ENCODE data around the gene FOLR3.

DNA sequence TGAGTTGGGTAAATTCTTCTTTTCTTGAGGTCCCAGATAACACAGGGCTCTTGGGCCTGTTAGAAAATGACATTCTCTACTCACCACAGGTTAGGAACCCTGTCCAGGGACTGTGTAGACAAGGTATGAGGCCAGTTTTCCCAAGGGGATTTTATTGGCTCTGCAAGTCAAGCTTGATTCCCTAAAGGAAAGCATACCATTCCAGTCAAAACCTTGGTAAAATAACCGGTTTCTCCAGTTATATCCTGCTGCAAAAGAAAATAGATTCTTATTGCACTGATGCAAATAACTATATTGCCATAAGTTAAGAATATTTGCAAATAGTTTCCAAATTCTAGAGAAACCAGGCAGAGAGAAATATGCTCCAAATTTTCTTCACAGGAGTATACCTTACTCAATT lies 9.6 kb upstream of the FOLR3 start:
- TF ChIP-seq, protein P1, sequence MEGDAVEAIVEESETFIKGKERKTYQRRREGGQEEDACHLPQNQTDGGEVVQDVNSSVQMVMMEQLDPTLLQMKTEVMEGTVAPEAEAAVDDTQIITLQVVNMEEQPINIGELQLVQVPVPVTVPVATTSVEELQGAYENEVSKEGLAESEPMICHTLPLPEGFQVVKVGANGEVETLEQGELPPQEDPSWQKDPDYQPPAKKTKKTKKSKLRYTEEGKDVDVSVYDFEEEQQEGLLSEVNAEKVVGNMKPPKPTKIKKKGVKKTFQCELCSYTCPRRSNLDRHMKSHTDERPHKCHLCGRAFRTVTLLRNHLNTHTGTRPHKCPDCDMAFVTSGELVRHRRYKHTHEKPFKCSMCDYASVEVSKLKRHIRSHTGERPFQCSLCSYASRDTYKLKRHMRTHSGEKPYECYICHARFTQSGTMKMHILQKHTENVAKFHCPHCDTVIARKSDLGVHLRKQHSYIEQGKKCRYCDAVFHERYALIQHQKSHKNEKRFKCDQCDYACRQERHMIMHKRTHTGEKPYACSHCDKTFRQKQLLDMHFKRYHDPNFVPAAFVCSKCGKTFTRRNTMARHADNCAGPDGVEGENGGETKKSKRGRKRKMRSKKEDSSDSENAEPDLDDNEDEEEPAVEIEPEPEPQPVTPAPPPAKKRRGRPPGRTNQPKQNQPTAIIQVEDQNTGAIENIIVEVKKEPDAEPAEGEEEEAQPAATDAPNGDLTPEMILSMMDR (tag by site-specific recombination; IDR thresholded peaks at IDR 0.05): no peak
- TF ChIP-seq ZNF76 (tag by site-specific recombination; IDR thresholded peaks at IDR 0.05; ENCODE audit: borderline replicate concordance, low read depth) (no peak), ZBTB21 (tag by site-specific recombination; IDR thresholded peaks at IDR 0.05) (no peak), ZNF239 (tag by site-specific recombination; IDR thresholded peaks at IDR 0.05) (no peak), ZBTB7A (tag by site-specific recombination; IDR thresholded peaks at IDR 0.05; ENCODE audit: low read depth) (no peak), RBAK (tag by site-specific recombination; IDR thresholded peaks at IDR 0.05) (no peak), ZNF670 (tag by site-specific recombination; IDR thresholded peaks at IDR 0.05; ENCODE audit: low read depth) (no peak)
- TF ChIP-seq, protein P2, sequence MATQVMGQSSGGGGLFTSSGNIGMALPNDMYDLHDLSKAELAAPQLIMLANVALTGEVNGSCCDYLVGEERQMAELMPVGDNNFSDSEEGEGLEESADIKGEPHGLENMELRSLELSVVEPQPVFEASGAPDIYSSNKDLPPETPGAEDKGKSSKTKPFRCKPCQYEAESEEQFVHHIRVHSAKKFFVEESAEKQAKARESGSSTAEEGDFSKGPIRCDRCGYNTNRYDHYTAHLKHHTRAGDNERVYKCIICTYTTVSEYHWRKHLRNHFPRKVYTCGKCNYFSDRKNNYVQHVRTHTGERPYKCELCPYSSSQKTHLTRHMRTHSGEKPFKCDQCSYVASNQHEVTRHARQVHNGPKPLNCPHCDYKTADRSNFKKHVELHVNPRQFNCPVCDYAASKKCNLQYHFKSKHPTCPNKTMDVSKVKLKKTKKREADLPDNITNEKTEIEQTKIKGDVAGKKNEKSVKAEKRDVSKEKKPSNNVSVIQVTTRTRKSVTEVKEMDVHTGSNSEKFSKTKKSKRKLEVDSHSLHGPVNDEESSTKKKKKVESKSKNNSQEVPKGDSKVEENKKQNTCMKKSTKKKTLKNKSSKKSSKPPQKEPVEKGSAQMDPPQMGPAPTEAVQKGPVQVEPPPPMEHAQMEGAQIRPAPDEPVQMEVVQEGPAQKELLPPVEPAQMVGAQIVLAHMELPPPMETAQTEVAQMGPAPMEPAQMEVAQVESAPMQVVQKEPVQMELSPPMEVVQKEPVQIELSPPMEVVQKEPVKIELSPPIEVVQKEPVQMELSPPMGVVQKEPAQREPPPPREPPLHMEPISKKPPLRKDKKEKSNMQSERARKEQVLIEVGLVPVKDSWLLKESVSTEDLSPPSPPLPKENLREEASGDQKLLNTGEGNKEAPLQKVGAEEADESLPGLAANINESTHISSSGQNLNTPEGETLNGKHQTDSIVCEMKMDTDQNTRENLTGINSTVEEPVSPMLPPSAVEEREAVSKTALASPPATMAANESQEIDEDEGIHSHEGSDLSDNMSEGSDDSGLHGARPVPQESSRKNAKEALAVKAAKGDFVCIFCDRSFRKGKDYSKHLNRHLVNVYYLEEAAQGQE (tag by site-specific recombination; IDR thresholded peaks at IDR 0.05): no peak

Measured in HEK293 (cell line).